Medulla oblongata (tissue), 1 donor: ENCODE results near the gene TUBA3D.
"Not testable (repeated sequence)": the region's sequence is repeated elsewhere in the genome, so short reads cannot be mapped to it uniquely, and the experiment has no call there.

ENCODE experiments used
- DNase-seq: peaks from one replicate; pipeline ENCODE4 v3.0.0-alpha.2; 2015; ENCODE audit errors: extremely low spot score

TUBA3D gene

GRCh38 chr2:131475831-131476230, at the start of gene TUBA3D:
TSS of gene TUBA3D (plus strand) at chr2:131476119. CDS start at chr2:131476200, 81 bp downstream.
- DNase-seq: no peak

GRCh38 chr2:131426727-131427126, 49.2 kb upstream of the TUBA3D start:
- DNase-seq: no peak

- no peak for DNase-seq
Measured at GRCh38 chr2:131431336-131431735, 44.6 kb upstream of the TUBA3D start.

GRCh38 chr2:131440742-131441468, 35.0 kb upstream of the TUBA3D start:
- not testable (repeated sequence) for DNase-seq

GRCh38 chr2:131444736-131445514, 31.0 kb upstream of the TUBA3D start:
- not testable (repeated sequence) for DNase-seq

- not testable (repeated sequence) for DNase-seq
Measured at GRCh38 chr2:131445515-131445797, 30.5 kb upstream of the TUBA3D start.

- DNase-seq: no peak
Measured at GRCh38 chr2:131445896-131446295, 30.0 kb upstream of the TUBA3D start.

- DNase-seq: not testable (repeated sequence)
Measured at GRCh38 chr2:131447981-131448380, 27.9 kb upstream of the TUBA3D start.

- not testable (repeated sequence) for DNase-seq
Measured at GRCh38 chr2:131451265-131451949, 24.5 kb upstream of the TUBA3D start.

GRCh38 chr2:131454914-131455313, 21.0 kb upstream of the TUBA3D start:
- DNase-seq: not testable (repeated sequence)

- not testable (repeated sequence) for DNase-seq
Measured at GRCh38 chr2:131467722-131468121, 8.2 kb upstream of the TUBA3D start.

GRCh38 chr2:131470944-131471343, 5.0 kb upstream of the TUBA3D start:
- not testable (repeated sequence) for DNase-seq

- DNase-seq: not testable (repeated sequence)
Measured at GRCh38 chr2:131471624-131472023, 4.3 kb upstream of the TUBA3D start.

- DNase-seq: not testable (repeated sequence)
Measured at GRCh38 chr2:131473266-131473665, 2.7 kb upstream of the TUBA3D start.

GRCh38 chr2:131476363-131476762, 444 bp downstream of the TUBA3D start:
- not testable (repeated sequence) for DNase-seq

- DNase-seq: not testable (repeated sequence)
Measured at GRCh38 chr2:131477227-131477626, 1.3 kb downstream of the TUBA3D start.

- DNase-seq: not testable (repeated sequence)
Measured at GRCh38 chr2:131478074-131478849, 2.3 kb downstream of the TUBA3D start.

GRCh38 chr2:131478850-131479461, 3.0 kb downstream of the TUBA3D start:
- not testable (repeated sequence) for DNase-seq

- not testable (repeated sequence) for DNase-seq
Measured at GRCh38 chr2:131480351-131480750, 4.4 kb downstream of the TUBA3D start.

GRCh38 chr2:131482506-131483155, 6.7 kb downstream of the TUBA3D start:
- not testable (repeated sequence) for DNase-seq
